ENCODE results near the gene GYPC.
"Not testable (repeated sequence)": the region's sequence is repeated elsewhere in the genome, so short reads cannot be mapped to it uniquely, and the experiment has no call there.

Gene GYPC

GRCh38 chr2:126655500-126656430, at the start of gene GYPC:
Gene GYPC, plus strand, starts transcription at chr2:126656158. Its CDS starts 106 bp downstream, at chr2:126656264.
- DNase-seq (ENCODE audit: low read depth in 2 of 2): peak in 1 of 2 experiments; percentile 60

- DNase-seq (ENCODE audit: low read depth in 2 of 2): no peak
These were observed 41.3 kb upstream of the GYPC start for GRCh38 chr2:126614524-126615227.

- no peak for DNase-seq (ENCODE audit: low read depth in 2 of 2)
These were observed 39.3 kb upstream of the GYPC start for GRCh38 chr2:126616606-126617069.

GRCh38 chr2:126620302-126620701, 35.7 kb upstream of the GYPC start:
- DNase-seq (ENCODE audit: low read depth in 2 of 2): no peak

- no peak for DNase-seq (ENCODE audit: low read depth in 2 of 2)
These were observed 33.0 kb upstream of the GYPC start for GRCh38 chr2:126623000-126623399.

- DNase-seq (ENCODE audit: low read depth in 2 of 2): no peak
These were observed 28.3 kb upstream of the GYPC start for GRCh38 chr2:126627643-126628042.

- DNase-seq (ENCODE audit: low read depth in 2 of 2): no peak
These were observed 21.6 kb upstream of the GYPC start for GRCh38 chr2:126634273-126634861.

- no peak for DNase-seq (ENCODE audit: low read depth in 2 of 2)
These were observed 20.7 kb upstream of the GYPC start for GRCh38 chr2:126635281-126635680.

- no peak for DNase-seq (ENCODE audit: low read depth in 2 of 2)
These were observed 20.2 kb upstream of the GYPC start for GRCh38 chr2:126635736-126636135.

GRCh38 chr2:126637386-126637785, 18.6 kb upstream of the GYPC start:
- DNase-seq (ENCODE audit: low read depth in 2 of 2): no peak

- no peak for DNase-seq (ENCODE audit: low read depth in 2 of 2)
These were observed 17.2 kb upstream of the GYPC start for GRCh38 chr2:126638746-126639145.

- no peak for DNase-seq (ENCODE audit: low read depth in 2 of 2)
These were observed 16.7 kb upstream of the GYPC start for GRCh38 chr2:126639276-126639675.

GRCh38 chr2:126641294-126641693, 14.7 kb upstream of the GYPC start:
- not testable (repeated sequence) for DNase-seq (ENCODE audit: low read depth in 2 of 2)

- DNase-seq (ENCODE audit: low read depth in 2 of 2): no peak
These were observed 13.9 kb upstream of the GYPC start for GRCh38 chr2:126642031-126642430.

- no peak for DNase-seq (ENCODE audit: low read depth in 2 of 2)
These were observed 12.5 kb upstream of the GYPC start for GRCh38 chr2:126643431-126643830.

- DNase-seq (ENCODE audit: low read depth in 2 of 2): no peak
These were observed 12.0 kb upstream of the GYPC start for GRCh38 chr2:126643972-126644371.

- DNase-seq (ENCODE audit: low read depth in 2 of 2): no peak
These were observed 11.2 kb upstream of the GYPC start for GRCh38 chr2:126644630-126645191.

GRCh38 chr2:126645211-126645618, 10.7 kb upstream of the GYPC start:
- DNase-seq (ENCODE audit: low read depth in 2 of 2): no peak

GRCh38 chr2:126646026-126646425, 9.9 kb upstream of the GYPC start:
- DNase-seq (ENCODE audit: low read depth in 2 of 2): no peak

- DNase-seq (ENCODE audit: low read depth in 2 of 2): not testable (repeated sequence)
These were observed 8.1 kb upstream of the GYPC start for GRCh38 chr2:126647714-126648344.

GRCh38 chr2:126648345-126648786, 7.6 kb upstream of the GYPC start:
- not testable (repeated sequence) for DNase-seq (ENCODE audit: low read depth in 2 of 2)

Data from stimulated activated CD4-positive, alpha-beta T cell treated with anti-CD3 and anti-CD28 coated beads, Interleukin-12 subunit alpha, Interleukin-12 subunit beta, amount 100 ng/mL, for 24 hours (primary cell).